Activated naive CD4-positive, alpha-beta T cell treated with anti-CD3 and anti-CD28 coated beads, Interleukin-2, amount 50 U/mL, for 24 hours (primary cell): ENCODE results near the gene TSPAN6.

Experiments
- H3K27ac Mint-ChIP-seq: one replicate; pipeline ENCODE4 v1.8.0; 2021; ENCODE audit warnings: mild to moderate bottlenecking, mixed read lengths
- H3K27me3 Mint-ChIP-seq: one replicate; pipeline ENCODE4 v1.8.0; 2021; ENCODE audit warnings: mixed read lengths
- H3K36me3 Mint-ChIP-seq: one replicate; pipeline ENCODE4 v1.8.0; 2021; ENCODE audit warnings: mixed read lengths
- H3K4me1 Mint-ChIP-seq: one replicate; pipeline ENCODE4 v1.8.0; 2021; ENCODE audit warnings: mixed read lengths
- H3K4me3 Mint-ChIP-seq: one replicate; pipeline ENCODE4 v1.8.0; 2021; ENCODE audit warnings: mild to moderate bottlenecking, mixed read lengths
- H3K9me3 Mint-ChIP-seq: one replicate; pipeline ENCODE4 v1.8.0; 2021; ENCODE audit warnings: mixed read lengths

Gene TSPAN6, protein sequence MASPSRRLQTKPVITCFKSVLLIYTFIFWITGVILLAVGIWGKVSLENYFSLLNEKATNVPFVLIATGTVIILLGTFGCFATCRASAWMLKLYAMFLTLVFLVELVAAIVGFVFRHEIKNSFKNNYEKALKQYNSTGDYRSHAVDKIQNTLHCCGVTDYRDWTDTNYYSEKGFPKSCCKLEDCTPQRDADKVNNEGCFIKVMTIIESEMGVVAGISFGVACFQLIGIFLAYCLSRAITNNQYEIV

DNA sequence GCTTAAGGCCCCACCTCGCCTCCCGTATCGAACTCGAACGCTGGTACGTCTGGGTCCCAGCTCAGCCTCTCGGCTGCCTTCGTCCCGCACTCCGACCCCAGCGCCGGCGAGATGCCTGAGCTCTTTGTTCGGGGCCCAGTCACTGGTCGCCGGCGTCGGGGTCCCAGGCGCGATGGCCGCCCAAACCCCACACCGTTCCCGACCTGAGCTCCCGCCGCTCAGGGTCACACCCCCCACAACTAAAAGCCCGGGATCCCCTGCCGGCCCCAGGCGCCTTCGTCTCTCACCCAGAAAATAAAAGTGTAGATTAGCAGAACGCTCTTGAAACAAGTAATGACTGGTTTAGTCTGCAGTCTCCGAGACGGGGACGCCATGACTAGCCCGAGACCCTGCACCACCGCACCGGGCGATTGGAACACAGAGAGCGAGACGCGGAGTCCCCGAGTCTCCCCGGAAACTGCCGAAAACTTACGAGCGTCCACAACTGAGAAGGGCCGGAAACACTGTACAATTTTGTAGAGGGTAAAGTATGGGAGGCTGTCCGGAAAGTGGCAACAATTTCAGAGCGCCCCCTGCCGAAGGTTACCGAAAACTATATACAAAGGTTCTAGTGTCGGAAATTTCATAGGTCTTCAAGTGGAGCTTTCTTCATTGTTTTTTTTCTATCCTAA lies at the start of gene TSPAN6:
Gene TSPAN6, minus strand, starts transcription at position 486 of the 671 bp plus-strand sequence. Its CDS starts 112 bp downstream, at position 374.
- Mint-ChIP-seq H3K9me3 (no peaks in the 10 kb centered on the region), H3K27me3 (peaks cover 4% of the 10 kb centered on the region), H3K4me3 (peak within 1 kb of the TSS; percentile 96), H3K4me1 (peaks cover 14% of the 10 kb centered on the region), H3K27ac (peak within 1 kb of the TSS; percentile 91), H3K36me3 (no peaks in the 10 kb centered on the region)

DNA sequence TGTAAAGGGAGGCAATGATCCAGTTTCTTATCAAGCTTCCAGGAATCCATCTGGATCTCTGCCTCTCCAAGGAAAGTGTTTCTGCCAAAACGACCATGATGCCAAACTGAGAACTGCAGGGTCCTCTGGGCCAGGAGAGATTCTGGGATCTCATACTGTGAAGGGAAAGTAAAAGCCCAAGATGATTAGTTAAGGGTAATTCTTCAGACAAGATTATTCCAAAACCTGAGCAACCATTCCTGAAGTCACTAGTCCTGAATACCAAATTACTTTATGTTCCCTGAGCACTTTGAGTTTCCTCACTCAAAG lies 49.3 kb upstream of the TSPAN6 start:
- no peak overlapping the region for H3K27ac Mint-ChIP-seq
- no peaks in the 10 kb centered on the region for H3K27me3 Mint-ChIP-seq
- H3K36me3 Mint-ChIP-seq: no peaks in the 10 kb centered on the region
- H3K4me1 Mint-ChIP-seq: peaks cover 17% of the 10 kb centered on the region
- H3K9me3 Mint-ChIP-seq: no peaks in the 10 kb centered on the region
- no peak overlapping the region for H3K4me3 Mint-ChIP-seq

DNA sequence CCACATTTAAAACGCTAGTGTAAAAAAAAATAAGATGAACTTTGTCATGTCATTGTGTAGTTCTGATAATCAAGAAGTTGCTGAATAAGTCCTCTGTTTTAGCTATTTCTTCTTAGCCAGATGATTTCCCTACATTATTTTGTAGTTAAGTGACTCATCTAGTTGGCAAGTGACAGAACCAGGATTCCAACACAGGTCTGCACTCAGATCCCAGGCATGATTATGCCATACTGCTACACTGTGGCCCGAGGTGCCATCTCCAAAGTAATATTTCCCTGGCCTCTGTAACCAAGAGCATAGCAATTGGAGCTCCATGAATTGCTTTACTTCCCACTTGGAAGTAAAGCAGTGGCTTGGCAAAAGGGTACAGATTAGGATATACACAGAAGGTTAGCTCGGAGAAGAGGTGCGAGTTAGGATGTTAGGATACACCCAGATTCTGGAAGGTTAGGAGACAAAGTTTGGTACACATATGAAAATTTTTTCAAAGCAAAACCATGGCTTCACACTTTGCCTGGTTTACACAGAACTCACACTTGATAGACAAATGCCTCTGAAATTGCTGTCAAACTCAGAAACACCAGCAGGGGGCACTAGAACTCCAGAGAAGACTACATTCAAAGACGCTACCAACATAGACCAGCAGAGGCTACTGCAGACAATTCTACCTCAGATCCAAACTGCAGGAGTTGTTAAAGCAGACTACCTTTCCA lies 48.8 kb upstream of the TSPAN6 start:
- H3K4me1 Mint-ChIP-seq: peaks cover 17% of the 10 kb centered on the region
- H3K4me3 Mint-ChIP-seq: no peak overlapping the region
- H3K27me3 Mint-ChIP-seq: no peaks in the 10 kb centered on the region
- no peak overlapping the region for H3K27ac Mint-ChIP-seq
- H3K36me3 Mint-ChIP-seq: no peaks in the 10 kb centered on the region
- H3K9me3 Mint-ChIP-seq: no peaks in the 10 kb centered on the region

DNA sequence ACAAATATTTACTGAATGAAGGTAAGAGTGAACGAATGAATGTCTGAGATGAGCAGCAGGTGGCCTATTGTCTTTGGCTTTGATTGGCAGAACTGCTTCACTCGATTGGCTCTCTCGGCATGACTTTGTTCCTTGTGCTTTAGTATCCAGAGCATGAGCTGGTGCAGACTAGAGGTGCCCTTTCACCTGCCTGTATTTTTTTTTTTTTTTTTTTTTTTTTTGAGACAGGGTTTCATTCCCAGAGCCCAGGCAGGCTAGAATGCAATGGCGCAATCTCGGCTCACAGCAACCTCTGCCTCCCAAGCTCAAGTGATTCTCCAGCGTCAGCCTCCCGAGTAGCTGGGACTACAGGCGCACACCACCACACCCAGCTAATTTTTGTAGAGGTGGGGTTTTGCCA lies 46.3 kb upstream of the TSPAN6 start:
- H3K36me3 Mint-ChIP-seq: no peaks in the 10 kb centered on the region
- peaks cover 14% of the 10 kb centered on the region for H3K4me1 Mint-ChIP-seq

DNA sequence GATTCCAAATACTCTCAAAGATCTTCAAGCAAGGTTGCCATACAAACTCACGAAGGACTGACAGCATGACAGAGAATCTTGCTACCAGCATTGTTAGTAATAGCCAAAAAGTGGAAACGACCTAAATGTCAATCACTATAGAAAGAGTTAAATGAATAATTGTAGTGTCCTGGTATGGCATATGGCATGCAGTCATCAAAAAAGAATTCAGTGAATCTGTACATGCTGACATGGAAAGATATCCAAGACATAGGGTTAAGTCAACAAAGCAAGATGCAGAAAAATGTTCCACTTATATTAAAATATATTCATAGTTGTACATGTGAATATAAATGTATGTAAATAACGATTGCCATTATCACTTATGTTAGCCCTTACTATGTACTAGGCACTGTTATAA lies 45.0 kb upstream of the TSPAN6 start:
- no peaks in the 10 kb centered on the region for H3K9me3 Mint-ChIP-seq
- peaks cover under 1% of the 10 kb centered on the region for H3K4me1 Mint-ChIP-seq
- no peak overlapping the region for H3K4me3 Mint-ChIP-seq
- no peak overlapping the region for H3K27ac Mint-ChIP-seq
- H3K27me3 Mint-ChIP-seq: no peaks in the 10 kb centered on the region
- no peaks in the 10 kb centered on the region for H3K36me3 Mint-ChIP-seq

More for the DNA sequence above, 46.3 kb upstream of the TSPAN6 start:
- H3K4me3 Mint-ChIP-seq: no peak overlapping the region
- no peak overlapping the region for H3K27ac Mint-ChIP-seq
- no peaks in the 10 kb centered on the region for H3K9me3 Mint-ChIP-seq
- H3K27me3 Mint-ChIP-seq: no peaks in the 10 kb centered on the region

DNA sequence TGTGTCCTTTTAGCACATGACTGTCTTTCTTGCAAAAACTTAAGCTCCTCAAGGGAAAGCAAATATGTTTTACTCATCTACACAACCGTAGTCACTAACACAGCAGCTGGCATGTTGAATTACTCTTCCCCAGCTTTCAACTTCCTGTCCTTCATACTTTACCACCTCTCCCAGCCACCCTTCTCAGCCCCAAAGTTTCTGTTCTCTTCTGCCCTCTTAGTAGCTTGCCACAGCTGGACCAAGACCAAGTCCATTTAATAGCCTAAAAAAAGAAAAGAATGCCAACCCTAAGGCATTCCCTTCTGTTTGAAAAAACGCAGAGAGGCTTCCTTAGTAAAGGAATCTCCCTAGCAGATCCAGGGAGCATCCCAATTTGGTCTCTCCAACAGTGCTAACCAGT lies 44.1 kb upstream of the TSPAN6 start:
- no peaks in the 10 kb centered on the region for H3K36me3 Mint-ChIP-seq
- no peaks in the 10 kb centered on the region for H3K4me1 Mint-ChIP-seq
- H3K9me3 Mint-ChIP-seq: no peaks in the 10 kb centered on the region
- H3K27ac Mint-ChIP-seq: no peak overlapping the region
- no peaks in the 10 kb centered on the region for H3K27me3 Mint-ChIP-seq
- no peak overlapping the region for H3K4me3 Mint-ChIP-seq

DNA sequence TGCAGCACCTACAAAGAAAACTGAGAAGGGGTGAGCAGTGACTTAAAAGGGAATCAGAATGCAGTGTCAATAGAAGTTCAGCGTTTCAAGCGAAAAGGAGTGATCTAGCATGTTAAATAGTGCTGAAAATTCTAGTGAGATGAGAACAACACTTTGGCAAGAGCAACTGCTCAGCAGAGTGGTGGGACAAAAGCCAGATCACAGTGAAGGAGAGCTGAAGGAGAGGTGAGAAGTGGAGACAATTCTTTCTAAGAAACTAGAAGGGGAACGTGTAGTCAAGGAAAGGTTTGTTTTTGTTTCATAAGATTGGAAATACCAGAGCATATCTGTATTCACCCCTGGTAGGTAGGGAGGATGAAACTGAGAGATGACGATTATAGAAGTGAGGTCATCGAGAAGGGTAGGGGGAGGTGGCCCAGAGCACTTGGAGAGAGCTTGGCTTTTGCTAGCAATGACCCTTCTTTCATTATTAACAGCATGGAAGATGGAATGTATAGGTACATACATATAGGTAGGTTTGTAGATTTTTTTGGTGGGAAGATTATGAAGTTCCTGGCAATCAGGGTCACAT lies 41.1 kb upstream of the TSPAN6 start:
- Mint-ChIP-seq H3K27ac (no peak overlapping the region), H3K27me3 (no peaks in the 10 kb centered on the region), H3K9me3 (no peaks in the 10 kb centered on the region), H3K4me1 (peaks cover 4% of the 10 kb centered on the region), H3K36me3 (no peaks in the 10 kb centered on the region), H3K4me3 (no peak overlapping the region)

DNA sequence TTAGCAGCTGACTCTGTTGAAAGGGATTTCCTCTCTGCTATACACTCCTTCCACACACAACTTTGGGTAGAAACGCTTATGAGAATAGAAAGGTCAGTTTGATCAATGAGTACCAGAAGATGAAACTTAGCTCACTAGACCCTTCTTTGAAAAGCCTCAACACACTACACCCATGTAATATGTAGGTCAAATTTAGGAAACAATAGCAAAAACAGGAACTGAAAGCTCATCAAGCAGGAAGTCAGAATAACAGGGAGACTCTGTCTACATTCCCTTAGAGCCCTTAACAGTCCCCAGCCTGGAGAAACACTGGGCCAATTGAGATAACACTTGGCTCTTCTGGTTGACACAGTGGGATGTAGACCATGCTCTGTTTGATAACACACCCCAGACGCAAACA lies 38.1 kb upstream of the TSPAN6 start:
- H3K27me3 Mint-ChIP-seq: peaks cover 2% of the 10 kb centered on the region

DNA sequence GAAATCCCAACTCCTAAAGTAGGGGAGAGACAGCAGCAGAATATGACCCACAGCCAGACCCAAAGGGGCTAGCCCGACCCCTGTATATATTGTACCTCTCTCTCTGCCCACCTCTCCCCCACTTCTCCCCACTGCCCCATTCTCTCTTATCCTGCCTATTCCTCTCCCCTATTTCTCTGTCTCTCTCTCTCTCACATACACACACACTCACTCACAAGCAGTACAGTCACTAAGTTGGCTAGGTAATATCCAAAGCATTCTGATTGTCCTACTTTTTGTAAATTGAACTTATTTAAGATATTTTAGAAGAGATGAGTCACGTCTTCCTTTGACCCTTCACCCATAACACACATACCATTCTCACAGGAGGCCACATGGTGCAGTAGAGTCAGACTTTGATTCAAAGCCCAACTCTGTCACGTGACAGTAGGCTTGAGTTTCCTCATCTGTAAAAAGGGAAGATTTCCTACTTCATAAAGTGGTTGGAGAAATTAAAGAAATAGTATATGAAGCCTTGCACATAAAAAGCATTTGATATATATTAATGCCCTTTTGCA lies 36.9 kb upstream of the TSPAN6 start:
- peaks cover 4% of the 10 kb centered on the region for H3K4me1 Mint-ChIP-seq
- no peak overlapping the region for H3K4me3 Mint-ChIP-seq
- no peak overlapping the region for H3K27ac Mint-ChIP-seq
- H3K9me3 Mint-ChIP-seq: no peaks in the 10 kb centered on the region
- H3K36me3 Mint-ChIP-seq: no peaks in the 10 kb centered on the region
- H3K27me3 Mint-ChIP-seq: peaks cover 2% of the 10 kb centered on the region

More for the DNA sequence above, 38.1 kb upstream of the TSPAN6 start:
- Mint-ChIP-seq H3K4me1 (peaks cover 4% of the 10 kb centered on the region), H3K4me3 (no peak overlapping the region), H3K9me3 (no peaks in the 10 kb centered on the region), H3K27ac (no peak overlapping the region), H3K36me3 (no peaks in the 10 kb centered on the region)

DNA sequence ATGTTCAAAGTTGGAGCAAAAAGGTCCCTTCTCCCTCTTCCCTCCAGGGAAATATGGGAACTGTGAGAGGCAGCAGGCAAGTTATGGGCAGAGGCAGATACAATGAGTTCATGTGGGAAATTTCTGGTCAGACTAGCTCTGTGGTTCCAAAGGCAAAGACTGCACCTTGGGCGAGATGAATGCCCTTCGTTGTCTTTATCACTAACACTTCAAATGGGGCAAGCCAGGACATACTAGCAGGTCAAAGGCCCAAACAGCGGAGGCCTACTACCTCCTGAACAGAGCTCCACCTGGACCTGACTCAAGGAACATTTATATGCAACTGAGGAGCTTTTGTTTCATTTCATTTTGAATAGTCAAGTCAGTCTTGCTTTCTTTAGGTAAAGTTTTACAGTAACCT lies 36.4 kb upstream of the TSPAN6 start:
- Mint-ChIP-seq H3K9me3 (no peaks in the 10 kb centered on the region), H3K27ac (no peak overlapping the region), H3K36me3 (no peaks in the 10 kb centered on the region), H3K4me1 (peaks cover 4% of the 10 kb centered on the region), H3K27me3 (peaks cover 2% of the 10 kb centered on the region), H3K4me3 (no peak overlapping the region)

DNA sequence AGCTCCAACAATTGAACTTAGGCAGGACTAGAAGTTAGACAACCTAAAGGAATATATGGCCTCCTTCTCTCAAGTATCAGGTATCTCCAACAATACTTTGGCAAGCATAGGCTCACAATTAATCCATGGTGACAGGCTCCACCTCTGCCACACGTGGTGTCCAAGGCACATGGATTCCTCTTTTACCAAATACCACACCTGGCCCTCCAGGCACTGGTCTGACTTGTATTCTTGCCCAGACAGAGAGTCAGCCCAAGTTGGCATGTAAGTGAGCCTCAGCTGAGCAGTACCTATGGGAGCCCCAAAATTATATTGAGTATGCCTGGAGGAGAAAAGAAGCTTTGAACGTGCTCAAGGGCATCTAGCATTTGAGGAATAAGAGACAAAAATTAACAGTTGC lies 27.0 kb upstream of the TSPAN6 start:
- no peak overlapping the region for H3K4me3 Mint-ChIP-seq
- no peaks in the 10 kb centered on the region for H3K9me3 Mint-ChIP-seq
- H3K27me3 Mint-ChIP-seq: peaks cover 4% of the 10 kb centered on the region
- H3K4me1 Mint-ChIP-seq: no peaks in the 10 kb centered on the region
- H3K27ac Mint-ChIP-seq: no peak overlapping the region
- H3K36me3 Mint-ChIP-seq: no peaks in the 10 kb centered on the region

DNA sequence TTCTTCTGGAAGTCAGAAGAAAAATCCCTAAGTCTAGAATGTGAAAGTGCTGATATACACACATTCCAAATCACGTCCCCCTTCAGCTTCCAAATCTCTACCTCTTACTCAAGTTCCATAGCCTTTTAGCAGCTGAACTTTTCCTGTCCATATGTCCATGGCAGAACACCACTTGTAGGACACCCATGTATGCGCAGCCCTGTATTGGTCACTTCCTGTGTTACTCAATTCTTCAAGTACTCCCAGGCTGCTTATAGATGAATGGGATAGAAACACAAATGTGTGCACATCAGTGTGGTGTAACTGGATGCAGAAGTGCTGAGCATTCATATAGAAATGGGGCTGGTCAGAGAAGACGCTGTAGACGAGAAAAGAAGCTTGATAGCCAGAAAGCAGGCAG lies 26.2 kb upstream of the TSPAN6 start:
- Mint-ChIP-seq H3K36me3 (no peaks in the 10 kb centered on the region), H3K27me3 (peaks cover 4% of the 10 kb centered on the region), H3K4me1 (no peaks in the 10 kb centered on the region), H3K9me3 (no peaks in the 10 kb centered on the region), H3K4me3 (no peak overlapping the region), H3K27ac (no peak overlapping the region)

DNA sequence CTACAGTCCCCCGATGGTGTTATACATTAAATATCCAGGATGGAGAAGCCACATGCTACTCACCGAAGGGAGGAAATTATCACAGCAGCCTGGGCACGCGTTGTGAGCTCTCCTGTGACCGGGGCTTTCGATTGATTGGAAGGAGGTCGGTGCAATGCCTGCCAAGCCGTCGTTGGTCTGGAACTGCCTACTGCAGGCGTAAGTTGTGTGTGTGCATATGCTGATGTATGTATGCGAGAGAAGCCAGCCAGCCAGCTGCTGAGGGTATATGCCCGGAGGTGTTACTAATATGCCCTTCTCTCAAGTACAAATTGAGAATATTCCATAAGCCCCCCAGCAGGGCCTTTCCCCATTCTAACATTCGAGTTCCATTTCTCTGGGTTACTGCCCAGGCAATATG lies 25.6 kb upstream of the TSPAN6 start:
- Mint-ChIP-seq H3K4me1 (no peaks in the 10 kb centered on the region), H3K27me3 (peaks cover 4% of the 10 kb centered on the region), H3K27ac (no peak overlapping the region), H3K9me3 (no peaks in the 10 kb centered on the region), H3K36me3 (no peaks in the 10 kb centered on the region), H3K4me3 (no peak overlapping the region)

DNA sequence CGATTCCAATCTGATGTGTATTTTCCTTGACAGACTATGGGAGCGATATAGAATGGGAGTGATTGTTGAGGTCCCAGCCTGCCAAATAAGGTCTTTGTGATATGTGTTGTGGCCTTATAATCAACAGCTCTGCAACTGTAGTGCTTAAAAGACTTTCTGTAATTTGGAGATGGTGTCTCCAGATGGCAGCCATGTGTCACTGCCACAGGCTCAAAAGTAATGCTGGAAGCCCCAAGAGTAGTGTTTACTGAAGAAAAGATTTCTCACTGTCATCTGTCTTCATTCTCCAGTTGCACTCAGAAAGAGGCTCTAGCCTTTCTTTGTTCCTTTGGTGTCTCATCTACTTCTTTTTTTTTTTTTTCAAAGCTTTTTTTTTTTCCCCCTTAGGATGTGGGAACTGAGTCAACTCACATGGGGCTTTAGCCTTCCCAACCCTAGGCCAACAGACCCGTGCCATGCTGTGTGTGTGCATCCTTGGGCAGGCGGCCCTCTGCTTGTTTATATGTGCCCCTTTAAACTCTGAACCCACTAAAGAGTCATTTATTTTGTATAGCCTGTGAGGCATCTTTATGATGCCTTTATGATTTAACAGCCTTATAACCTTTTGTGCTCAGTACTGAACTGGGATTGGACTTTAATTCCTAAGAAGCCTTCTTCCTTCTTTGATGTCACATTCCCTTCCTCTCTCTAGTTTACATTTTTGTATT lies 23.0 kb upstream of the TSPAN6 start:
- no peaks in the 10 kb centered on the region for H3K36me3 Mint-ChIP-seq
- no peak overlapping the region for H3K27ac Mint-ChIP-seq
- H3K4me1 Mint-ChIP-seq: no peaks in the 10 kb centered on the region
- peaks cover 4% of the 10 kb centered on the region for H3K27me3 Mint-ChIP-seq
- no peaks in the 10 kb centered on the region for H3K9me3 Mint-ChIP-seq
- H3K4me3 Mint-ChIP-seq: no peak overlapping the region

DNA sequence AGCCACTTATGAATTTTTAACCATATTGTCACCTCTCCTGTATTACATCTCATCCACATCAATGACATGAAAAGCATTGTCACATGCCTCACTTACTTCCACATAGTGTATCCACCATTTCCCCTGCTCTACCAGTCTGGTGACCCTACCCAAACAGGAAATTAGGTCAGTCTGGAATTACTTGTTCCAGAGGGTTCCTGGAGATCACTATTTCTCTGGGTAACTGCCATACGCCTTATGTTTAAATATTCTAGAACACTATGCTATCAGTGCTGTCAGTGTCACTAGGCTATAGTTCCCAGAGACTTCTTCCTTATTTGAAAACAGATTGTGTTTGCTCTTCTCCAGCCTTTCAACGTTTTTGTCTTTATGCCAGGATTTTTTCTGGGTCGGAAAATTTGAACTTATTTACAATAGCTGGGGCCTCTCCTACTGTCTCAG lies 22.4 kb upstream of the TSPAN6 start:
- H3K27ac Mint-ChIP-seq: no peak overlapping the region

More for the DNA sequence above, 22.4 kb upstream of the TSPAN6 start:
- Mint-ChIP-seq H3K4me3 (no peak overlapping the region), H3K27me3 (peaks cover 4% of the 10 kb centered on the region), H3K4me1 (no peaks in the 10 kb centered on the region), H3K9me3 (no peaks in the 10 kb centered on the region), H3K36me3 (no peaks in the 10 kb centered on the region)
